Cardiac muscle cell (in vitro differentiated cells and primary cell): ENCODE results near the gene CHMP4B. TPM values are rescaled to one million over a fixed set of nuclear protein-coding genes. Genes with fewer than 3 reads are reported as not detected.
A peak's percentile ranks its signal among the peaks of the same experiment; 100 is the strongest.

Experiments
- DNase-seq, 2 donors: peaks; one replicate each; pipeline versions ENCODE4 v3.0.0 to v3.0.0-alpha.2; 2010 to 2017; ENCODE audit warnings: low read depth in 1 of 2, low spot score in 1 of 2
- H3K27ac ChIP-seq: fragments of 200-600 bp; sonication (generic); 2 replicates; pipeline ENCODE4 v1.5.1; 2016
- H3K27me3 ChIP-seq: fragments of 200-600 bp; sonication (generic); 2 replicates; pipeline ENCODE4 v1.6.0; 2016; ENCODE audit warnings: control low read depth
- H3K36me3 ChIP-seq: fragments of 200-600 bp; sonication (generic); 2 replicates; pipeline ENCODE4 v1.5.1; 2016; ENCODE audit warnings: control low read depth
- H3K4me1 ChIP-seq: fragments of 200-600 bp; sonication (generic); 2 replicates; pipeline ENCODE4 v1.8.1; 2017; ENCODE audit warnings: low read depth, mild to moderate bottlenecking, mixed run types
- H3K4me3 ChIP-seq: fragments of 200-600 bp; sonication (generic); 2 replicates; pipeline ENCODE4 v1.5.1; 2016; ENCODE audit warnings: mild to moderate bottlenecking
- H3K9me3 ChIP-seq: fragments of 200-600 bp; sonication (generic); 2 replicates; pipeline ENCODE4 v1.5.1; 2017; ENCODE audit warnings: low read depth, mild to moderate bottlenecking, control low read depth
- polyA plus RNA-seq: library from polyadenylated mRNA; unstranded; fragments of >200 nt; fragmentation: Nextera tagmentation; extraction: Ambion mirVana; gene quantifications from 2 replicates; pipeline ENCODE4 v1.2.1, GENCODE V29; 2016
- total RNA-seq: library from RNA; depleted of rRNA; stranded (reverse); fragments of >200 nt; gene quantifications from 2 replicates; pipeline ENCODE4 v1.2.3, GENCODE V29; 2016
- TF ChIP-seq, protein P1 (sequence below): IDR thresholded peaks from 2 replicates; pipeline ENCODE4 v1.5.1; 2012; ENCODE audit warnings: low read depth, mild to moderate bottlenecking, low read length

Gene CHMP4B
- total and polyA plus RNA-seq, 2 experiments from 2014 or later = 4.6 to 110 TPM

DNA sequence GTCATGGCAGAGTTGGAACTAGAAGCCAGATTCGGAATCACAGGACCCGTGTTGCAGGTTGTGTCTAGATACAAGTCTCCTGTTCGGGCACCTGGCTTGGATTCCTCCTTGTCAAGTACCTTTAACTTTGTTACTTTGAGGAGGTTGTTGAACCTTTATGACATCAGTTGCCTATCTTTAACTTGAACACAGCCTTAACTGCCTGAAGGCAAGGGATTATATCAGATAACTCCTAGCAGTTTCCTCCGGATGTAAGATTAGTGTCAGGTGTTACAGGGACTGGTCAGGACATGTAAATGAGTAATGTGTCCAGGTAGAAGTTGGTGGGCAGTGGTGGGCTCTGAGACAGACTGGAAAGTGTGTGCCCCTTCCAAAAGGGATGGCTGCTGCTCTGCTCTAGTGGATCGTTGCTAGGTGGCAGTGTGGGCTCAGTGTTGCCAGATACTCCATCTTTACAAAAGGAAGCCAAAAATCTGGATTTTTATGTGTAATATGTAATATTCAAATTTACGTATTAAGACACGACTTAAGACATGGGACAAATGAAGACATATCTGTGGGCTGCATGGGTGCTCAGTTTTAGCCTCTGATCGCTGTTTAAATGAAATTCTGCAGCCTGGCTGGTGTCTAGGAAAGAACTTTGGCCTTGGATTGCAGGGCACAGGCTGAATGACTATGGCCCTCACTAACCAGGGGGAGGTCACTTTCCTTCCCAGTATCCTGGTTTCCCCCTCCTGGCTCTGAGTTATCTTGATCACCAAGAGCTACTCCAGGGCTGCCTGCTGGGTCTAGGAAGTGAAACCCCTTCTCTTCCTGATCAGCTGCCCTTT lies 27.1 kb downstream of the CHMP4B start:
- DNase-seq = no peak
- Histone ChIP-seq H3K27ac (peak overlapping the region; percentile 56), H3K4me1 (peaks cover 69% of the 10 kb centered on the region), H3K27me3 (no peaks in the 10 kb centered on the region), H3K9me3 (no peaks in the 10 kb centered on the region), H3K4me3 (no peak overlapping the region), H3K36me3 (no peaks in the 10 kb centered on the region)
- TF ChIP-seq, protein P1, sequence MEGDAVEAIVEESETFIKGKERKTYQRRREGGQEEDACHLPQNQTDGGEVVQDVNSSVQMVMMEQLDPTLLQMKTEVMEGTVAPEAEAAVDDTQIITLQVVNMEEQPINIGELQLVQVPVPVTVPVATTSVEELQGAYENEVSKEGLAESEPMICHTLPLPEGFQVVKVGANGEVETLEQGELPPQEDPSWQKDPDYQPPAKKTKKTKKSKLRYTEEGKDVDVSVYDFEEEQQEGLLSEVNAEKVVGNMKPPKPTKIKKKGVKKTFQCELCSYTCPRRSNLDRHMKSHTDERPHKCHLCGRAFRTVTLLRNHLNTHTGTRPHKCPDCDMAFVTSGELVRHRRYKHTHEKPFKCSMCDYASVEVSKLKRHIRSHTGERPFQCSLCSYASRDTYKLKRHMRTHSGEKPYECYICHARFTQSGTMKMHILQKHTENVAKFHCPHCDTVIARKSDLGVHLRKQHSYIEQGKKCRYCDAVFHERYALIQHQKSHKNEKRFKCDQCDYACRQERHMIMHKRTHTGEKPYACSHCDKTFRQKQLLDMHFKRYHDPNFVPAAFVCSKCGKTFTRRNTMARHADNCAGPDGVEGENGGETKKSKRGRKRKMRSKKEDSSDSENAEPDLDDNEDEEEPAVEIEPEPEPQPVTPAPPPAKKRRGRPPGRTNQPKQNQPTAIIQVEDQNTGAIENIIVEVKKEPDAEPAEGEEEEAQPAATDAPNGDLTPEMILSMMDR = peak; percentile 4

DNA sequence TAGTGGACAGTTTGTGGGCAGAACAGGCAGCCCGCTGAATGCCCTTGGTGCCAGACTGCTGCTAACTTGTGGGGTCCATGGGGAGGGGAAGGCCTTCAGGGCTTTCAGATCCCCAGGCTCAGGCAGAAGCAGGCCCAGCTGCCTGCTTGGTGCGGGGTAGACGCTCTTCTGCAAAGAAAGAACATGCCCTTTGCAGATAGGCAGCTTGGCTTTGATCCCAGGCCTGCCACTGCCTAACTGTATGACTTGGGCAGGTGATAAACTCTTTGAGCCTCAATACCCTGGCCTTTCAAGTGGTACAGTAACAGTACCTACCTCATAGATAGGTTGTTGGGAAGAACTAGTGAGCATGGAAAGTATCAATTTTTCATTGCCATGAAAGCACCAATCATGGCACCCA lies 28.4 kb downstream of the CHMP4B start:
- Histone ChIP-seq H3K4me3 (no peak overlapping the region), H3K27ac (peak overlapping the region; percentile 79), H3K36me3 (no peaks in the 10 kb centered on the region), H3K4me1 (peaks cover 71% of the 10 kb centered on the region), H3K27me3 (no peaks in the 10 kb centered on the region), H3K9me3 (no peaks in the 10 kb centered on the region)
- DNase-seq = peak in 1 of 2 donors; percentile 33
- TF ChIP-seq, protein P1 = no peak

DNA sequence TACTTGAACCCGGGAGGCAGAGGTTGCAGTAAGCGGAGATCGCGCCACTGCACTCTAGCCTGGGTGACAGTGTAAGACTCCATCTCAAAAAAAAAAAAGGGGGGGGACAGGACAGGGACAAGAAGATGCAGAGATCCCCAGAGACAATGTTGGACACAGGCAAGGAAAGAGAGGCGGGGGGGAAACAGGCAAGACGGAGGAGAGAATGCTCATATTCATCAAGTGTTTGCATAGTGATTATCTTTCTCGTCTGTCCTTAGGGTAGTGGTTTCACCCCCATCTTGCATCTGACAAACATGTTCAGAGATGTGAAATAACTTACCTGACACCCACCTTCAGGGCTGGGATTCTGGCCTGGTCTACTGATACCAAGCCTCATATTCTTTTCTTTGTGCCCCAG lies 29.0 kb downstream of the CHMP4B start:
- TF ChIP-seq, protein P1 = no peak
- Histone ChIP-seq H3K4me3 (no peak overlapping the region), H3K36me3 (no peaks in the 10 kb centered on the region), H3K4me1 (peaks cover 71% of the 10 kb centered on the region), H3K27ac (no peak overlapping the region), H3K9me3 (no peaks in the 10 kb centered on the region), H3K27me3 (no peaks in the 10 kb centered on the region)
- DNase-seq = no peak

DNA sequence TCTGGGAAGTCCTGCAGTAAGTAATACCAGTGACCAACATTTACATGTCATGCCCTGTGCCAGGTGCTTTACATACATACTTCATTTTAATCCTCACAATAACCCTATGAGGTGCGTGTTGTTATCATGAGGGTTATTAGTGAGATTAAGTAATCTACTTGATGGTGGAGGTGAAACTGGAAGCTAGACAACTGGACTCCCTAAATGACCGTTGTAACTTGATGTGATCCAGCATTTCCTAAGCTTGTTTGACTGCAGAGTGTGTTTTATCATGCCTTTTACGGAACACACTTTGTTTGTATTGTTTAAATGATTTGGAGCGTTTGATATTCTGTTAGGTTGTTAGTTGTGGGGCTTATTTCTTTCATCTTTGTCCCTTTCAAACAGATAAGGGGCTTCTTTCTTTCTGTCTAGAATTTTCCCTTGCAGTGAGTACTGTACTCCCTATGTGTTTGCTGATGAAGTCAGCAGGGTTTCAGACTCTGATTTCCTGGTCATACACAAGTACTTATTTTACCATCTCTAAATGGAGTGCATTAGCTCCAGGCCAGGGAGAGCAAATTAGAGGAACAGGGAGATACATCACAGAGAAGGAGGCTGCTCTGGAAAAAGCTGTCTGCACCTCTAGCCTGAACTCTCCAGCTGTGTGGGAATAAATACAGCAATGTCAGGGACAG lies 29.7 kb downstream of the CHMP4B start:
- Histone ChIP-seq H3K4me3 (no peak overlapping the region), H3K27ac (peak overlapping the region; percentile 27), H3K27me3 (no peaks in the 10 kb centered on the region), H3K36me3 (no peaks in the 10 kb centered on the region), H3K4me1 (peaks cover 71% of the 10 kb centered on the region), H3K9me3 (no peaks in the 10 kb centered on the region)
- peak in 1 of 2 donors; percentile 17 for DNase-seq
- TF ChIP-seq, protein P1 = no peak

DNA sequence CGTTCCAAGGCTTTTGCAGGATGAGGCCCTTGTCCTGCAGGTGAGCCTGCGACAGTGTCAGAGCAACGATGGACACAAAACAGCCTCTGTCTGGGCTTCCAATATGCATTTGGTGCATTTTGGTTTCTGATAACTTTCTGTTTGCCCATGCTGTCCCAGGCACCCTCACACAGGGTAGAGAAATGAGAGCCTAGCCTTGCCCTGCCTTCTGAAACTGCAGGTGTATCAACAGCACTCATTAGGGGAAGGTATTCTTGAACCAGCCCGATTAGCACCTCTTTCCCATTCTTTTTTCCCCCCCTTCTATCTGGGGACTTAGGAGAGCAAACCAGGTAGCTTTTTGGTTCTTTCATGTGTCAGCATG lies 30.3 kb downstream of the CHMP4B start:
- H3K9me3 ChIP-seq = no peaks in the 10 kb centered on the region
- TF ChIP-seq, protein P1 = no peak
- H3K27me3 ChIP-seq = no peaks in the 10 kb centered on the region
- no peak for DNase-seq
- H3K27ac ChIP-seq = peak overlapping the region; percentile 27
- no peak overlapping the region for H3K4me3 ChIP-seq
- H3K36me3 ChIP-seq = no peaks in the 10 kb centered on the region
- peaks cover 75% of the 10 kb centered on the region for H3K4me1 ChIP-seq
